C4-2B (cell line): ENCODE measurements around the gene PIH1D1.

Experiments used
- ZFX ChIP-seq: fragments of 450-650 bp; IDR thresholded peaks from 2 replicates; pipeline ENCODE4 v1.6.1; 2017
- TF ChIP-seq, protein P1 (sequence below): fragments of 450-650 bp; conservative IDR thresholded peaks from 2 replicates; pipeline ENCODE4 v1.5.1; 2017; ENCODE audit warnings: mild to moderate bottlenecking

DNA sequence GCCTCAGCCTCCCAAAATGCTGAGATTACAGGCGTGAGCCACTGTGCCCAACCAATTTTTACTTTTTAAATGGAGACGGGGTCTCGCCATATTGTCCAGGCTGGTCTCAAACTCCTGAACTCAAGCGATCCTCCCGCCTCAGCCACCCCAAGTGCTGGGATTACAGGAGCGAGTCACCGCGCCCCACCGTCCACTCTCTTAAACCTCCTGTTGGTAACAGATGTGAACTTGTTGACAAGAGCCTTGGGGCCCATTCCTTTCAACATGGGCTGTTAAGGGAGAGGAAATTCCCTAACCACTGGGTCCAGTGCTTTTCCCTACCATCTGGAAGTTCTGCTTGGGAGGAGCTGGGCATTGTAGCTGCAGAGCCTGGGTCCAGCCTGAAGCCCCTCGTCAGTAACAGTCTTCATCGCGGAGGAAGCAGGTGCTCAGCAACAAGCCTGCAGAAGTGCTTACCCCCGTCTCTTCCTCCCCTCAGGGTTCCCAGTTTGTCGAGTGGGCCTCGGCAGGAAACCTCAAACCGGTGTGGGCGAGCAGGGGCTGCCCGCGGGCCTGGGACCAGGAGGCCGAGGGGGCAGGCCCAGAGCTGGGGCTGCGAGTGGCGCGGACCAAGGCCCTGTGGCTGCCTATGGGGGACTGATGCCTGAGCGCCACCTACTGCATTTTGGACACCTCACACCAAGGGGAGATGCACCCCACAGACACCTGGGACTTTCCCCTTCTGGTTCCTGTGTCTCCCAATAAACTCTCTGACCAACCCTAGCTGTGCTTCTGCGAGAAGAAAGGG, 18.4 kb upstream of the PIH1D1 start:
- TF ChIP-seq, protein P1, sequence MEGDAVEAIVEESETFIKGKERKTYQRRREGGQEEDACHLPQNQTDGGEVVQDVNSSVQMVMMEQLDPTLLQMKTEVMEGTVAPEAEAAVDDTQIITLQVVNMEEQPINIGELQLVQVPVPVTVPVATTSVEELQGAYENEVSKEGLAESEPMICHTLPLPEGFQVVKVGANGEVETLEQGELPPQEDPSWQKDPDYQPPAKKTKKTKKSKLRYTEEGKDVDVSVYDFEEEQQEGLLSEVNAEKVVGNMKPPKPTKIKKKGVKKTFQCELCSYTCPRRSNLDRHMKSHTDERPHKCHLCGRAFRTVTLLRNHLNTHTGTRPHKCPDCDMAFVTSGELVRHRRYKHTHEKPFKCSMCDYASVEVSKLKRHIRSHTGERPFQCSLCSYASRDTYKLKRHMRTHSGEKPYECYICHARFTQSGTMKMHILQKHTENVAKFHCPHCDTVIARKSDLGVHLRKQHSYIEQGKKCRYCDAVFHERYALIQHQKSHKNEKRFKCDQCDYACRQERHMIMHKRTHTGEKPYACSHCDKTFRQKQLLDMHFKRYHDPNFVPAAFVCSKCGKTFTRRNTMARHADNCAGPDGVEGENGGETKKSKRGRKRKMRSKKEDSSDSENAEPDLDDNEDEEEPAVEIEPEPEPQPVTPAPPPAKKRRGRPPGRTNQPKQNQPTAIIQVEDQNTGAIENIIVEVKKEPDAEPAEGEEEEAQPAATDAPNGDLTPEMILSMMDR, result no peak
- no peak for TF ChIP-seq ZFX
